ENCODE results near the gene DCLRE1C.

GRCh38 chr10:14947268-14947667, 6.6 kb downstream of the DCLRE1C start:
- TF ChIP-seq, protein P1, sequence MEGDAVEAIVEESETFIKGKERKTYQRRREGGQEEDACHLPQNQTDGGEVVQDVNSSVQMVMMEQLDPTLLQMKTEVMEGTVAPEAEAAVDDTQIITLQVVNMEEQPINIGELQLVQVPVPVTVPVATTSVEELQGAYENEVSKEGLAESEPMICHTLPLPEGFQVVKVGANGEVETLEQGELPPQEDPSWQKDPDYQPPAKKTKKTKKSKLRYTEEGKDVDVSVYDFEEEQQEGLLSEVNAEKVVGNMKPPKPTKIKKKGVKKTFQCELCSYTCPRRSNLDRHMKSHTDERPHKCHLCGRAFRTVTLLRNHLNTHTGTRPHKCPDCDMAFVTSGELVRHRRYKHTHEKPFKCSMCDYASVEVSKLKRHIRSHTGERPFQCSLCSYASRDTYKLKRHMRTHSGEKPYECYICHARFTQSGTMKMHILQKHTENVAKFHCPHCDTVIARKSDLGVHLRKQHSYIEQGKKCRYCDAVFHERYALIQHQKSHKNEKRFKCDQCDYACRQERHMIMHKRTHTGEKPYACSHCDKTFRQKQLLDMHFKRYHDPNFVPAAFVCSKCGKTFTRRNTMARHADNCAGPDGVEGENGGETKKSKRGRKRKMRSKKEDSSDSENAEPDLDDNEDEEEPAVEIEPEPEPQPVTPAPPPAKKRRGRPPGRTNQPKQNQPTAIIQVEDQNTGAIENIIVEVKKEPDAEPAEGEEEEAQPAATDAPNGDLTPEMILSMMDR (IDR thresholded peaks at IDR 0.05; ENCODE audit: poor library complexity, severe bottlenecking), result no peak
- TF ChIP-seq EP300 (conservative IDR thresholded peaks at IDR 0.05; ENCODE audit: poor library complexity, severe bottlenecking), result no peak
- TF ChIP-seq POLR2AphosphoS5 (IDR thresholded peaks at IDR 0.05), result no peak
- no peak for TF ChIP-seq EZH2 (IDR thresholded peaks at IDR 0.05; ENCODE audit: borderline replicate concordance, insufficient read depth, low read length, poor library complexity, severe bottlenecking)

Measured in neural cell (in vitro differentiated cells).